GM19351 (cell line): ENCODE data around the gene ADRA2A.

Experiments
- ATAC-seq: cut with Tn5 transposase; IDR thresholded peaks from one replicate; pipeline ENCODE4 v1.9.1; 2021; ENCODE audit warnings: mild to moderate bottlenecking, moderate library complexity; ENCODE audit not compliant: unreplicated experiment

The ADRA2A gene

GRCh38 chr10:111109501-111110242 is 32.8 kb downstream of the ADRA2A start:
- ATAC-seq, result no peak

GRCh38 chr10:111110771-111111170 is 33.9 kb downstream of the ADRA2A start:
- no peak for ATAC-seq

GRCh38 chr10:111112333-111112732 is 35.5 kb downstream of the ADRA2A start:
- ATAC-seq, result no peak

GRCh38 chr10:111113238-111113960 is 36.6 kb downstream of the ADRA2A start:
- no peak for ATAC-seq

GRCh38 chr10:111113961-111114757 is 37.3 kb downstream of the ADRA2A start:
- no peak for ATAC-seq

- ATAC-seq, result no peak
Observed at GRCh38 chr10:111114758-111115500, 38.1 kb downstream of the ADRA2A start.

- ATAC-seq, result no peak
Observed at GRCh38 chr10:111116211-111116610, 39.4 kb downstream of the ADRA2A start.

- ATAC-seq, result no peak
Observed at GRCh38 chr10:111116762-111117445, 40.1 kb downstream of the ADRA2A start.

GRCh38 chr10:111117528-111118277 is 40.9 kb downstream of the ADRA2A start:
- no peak for ATAC-seq

GRCh38 chr10:111118758-111119157 is 41.9 kb downstream of the ADRA2A start:
- no peak for ATAC-seq

GRCh38 chr10:111119637-111120036 is 42.8 kb downstream of the ADRA2A start:
- no peak for ATAC-seq

- ATAC-seq, result no peak
Observed at GRCh38 chr10:111122127-111122526, 45.3 kb downstream of the ADRA2A start.

GRCh38 chr10:111123883-111124282 is 47.1 kb downstream of the ADRA2A start:
- no peak for ATAC-seq

- ATAC-seq, result no peak
Observed at GRCh38 chr10:111125102-111125501, 48.3 kb downstream of the ADRA2A start.

GRCh38 chr10:111126077-111126476 is 49.2 kb downstream of the ADRA2A start:
- ATAC-seq, result no peak

- ATAC-seq, result no peak
Observed at GRCh38 chr10:111127081-111127848, 50.4 kb downstream of the ADRA2A start.

- no peak for ATAC-seq
Observed at GRCh38 chr10:111128331-111129180, 51.7 kb downstream of the ADRA2A start.

- no peak for ATAC-seq
Observed at GRCh38 chr10:111129363-111129762, 52.5 kb downstream of the ADRA2A start.
